Right kidney (tissue), 1 donor: ENCODE results near the gene TM4SF4.
A peak's percentile ranks its signal among the peaks of the same experiment; 100 is the strongest.

Experiments
- DNase-seq: peaks from one replicate; pipeline ENCODE4 v3.0.0-alpha.2; 2016

The TM4SF4 gene

DNA sequence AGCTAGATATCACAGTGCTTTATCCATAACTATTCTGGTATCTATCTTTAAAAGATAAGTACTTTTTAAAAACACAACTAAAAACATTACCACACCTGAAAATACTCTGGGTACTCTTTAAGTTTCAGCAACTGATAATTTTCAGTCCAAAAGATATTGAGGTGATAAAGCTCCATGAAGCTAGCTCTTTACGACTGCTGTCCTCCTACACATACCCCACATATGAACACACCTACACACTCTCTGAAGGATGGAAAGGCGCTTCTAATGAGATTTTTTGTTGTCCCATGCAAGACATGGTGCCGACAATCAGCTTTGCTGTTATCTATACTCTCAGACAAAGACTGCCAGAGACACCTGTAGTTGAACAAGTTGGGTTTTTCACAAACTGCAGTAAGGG, 19.1 kb upstream of the TM4SF4 start:
- DNase-seq = no peak

DNA sequence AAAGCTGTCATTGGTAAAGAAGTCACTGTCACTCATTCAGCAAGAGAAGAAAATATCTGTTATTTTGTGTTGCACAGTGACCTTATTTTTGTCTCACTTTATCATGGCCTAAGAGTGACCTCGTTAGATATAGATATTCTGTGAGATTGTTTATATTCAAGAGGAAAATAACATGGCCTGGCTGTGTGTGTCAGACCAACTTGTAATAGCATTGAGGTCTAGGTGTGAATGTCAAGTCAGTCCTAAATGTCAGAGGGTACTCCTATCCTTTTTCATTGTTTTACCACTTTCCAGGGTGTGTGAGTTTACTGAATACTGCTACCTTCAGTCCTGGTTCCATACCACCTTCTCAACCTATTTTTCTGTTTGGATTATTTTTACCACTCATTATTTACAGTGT, 18.5 kb upstream of the TM4SF4 start:
- DNase-seq = no peak

DNA sequence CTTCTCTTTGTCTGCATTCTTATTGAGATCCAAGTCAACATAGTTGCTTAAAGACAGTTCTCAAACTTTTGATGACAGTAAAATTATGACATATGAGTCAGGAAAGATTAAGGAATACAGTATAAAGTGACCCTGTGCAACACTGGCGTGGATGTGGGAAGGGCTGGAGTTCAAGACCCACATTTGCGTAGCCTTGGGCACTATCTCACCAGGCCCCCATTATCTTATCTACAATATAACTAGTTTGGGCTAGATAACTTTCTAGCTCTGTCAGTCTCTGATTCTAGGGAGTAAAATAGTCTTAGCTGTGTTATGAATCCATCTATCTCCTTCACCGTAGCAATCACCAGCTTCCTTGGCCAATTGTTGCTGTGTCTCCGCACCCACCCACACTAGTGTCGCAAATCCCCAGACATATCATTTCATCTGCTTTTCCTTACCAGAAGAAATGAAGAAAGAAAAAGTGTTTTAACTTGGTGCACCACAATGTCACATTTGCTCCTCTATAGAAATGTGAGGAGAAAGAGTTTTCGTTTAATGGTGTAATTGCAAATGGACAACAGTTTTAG, 14.9 kb upstream of the TM4SF4 start:
- no peak for DNase-seq

DNA sequence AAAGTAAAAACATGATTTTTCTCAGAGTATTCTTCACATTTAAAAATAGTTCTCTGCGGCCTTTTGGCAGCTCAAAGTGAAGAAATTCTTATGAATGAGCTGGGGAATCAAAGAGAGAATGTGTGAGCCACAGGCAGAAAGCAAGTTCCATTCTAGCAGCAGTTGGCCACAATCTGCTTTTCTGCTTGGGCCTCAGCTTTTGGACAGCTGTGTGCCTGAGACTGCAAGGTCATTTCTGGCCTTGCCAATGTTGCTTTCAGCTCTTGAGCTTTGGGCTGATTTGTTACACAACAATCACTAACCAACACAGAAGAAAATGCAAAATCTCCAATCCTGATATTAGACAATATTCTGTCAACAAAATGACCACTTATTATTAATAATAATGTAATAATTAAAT, 14.4 kb upstream of the TM4SF4 start:
- no peak for DNase-seq

DNA sequence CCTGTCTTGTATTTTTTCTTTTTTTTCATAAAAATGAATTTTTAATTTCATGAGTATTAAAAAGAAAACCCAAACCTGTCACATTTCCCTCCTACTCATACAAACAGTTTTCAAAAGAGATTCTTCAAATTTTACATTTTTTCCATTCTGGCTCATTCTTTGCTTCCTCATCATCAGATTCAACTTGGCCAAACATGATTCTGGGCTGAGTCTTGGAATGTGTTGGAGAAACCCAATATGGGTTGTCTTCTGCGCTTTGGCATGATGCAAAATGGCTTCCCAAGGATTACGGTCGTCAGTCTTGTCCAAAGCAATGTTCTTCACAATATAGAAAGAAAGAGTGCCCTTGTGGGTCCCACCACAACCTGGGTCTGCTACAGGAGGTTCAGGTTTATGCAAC, 12.4 kb upstream of the TM4SF4 start:
- no peak for DNase-seq

DNA sequence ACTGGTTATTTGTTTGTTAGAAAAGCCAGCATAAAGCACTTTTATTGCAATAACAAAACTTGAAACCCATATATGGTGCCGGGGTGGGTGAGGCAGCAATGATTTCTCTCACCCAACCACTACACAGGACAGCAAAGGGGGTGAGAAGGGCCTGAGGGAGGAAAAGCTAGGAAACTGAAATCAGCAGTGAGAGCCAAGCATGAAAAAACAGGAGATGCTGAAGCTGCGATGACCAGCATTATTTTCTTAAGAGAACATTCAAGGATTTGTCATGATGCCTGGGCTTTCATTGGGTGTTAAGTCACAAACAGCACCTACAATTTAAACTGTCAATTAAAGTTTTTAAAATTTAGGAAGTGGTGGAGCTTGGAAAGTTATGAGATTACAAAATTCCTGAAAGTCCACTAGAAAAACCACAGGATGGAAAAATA, 11.9 kb upstream of the TM4SF4 start:
- no peak for DNase-seq

DNA sequence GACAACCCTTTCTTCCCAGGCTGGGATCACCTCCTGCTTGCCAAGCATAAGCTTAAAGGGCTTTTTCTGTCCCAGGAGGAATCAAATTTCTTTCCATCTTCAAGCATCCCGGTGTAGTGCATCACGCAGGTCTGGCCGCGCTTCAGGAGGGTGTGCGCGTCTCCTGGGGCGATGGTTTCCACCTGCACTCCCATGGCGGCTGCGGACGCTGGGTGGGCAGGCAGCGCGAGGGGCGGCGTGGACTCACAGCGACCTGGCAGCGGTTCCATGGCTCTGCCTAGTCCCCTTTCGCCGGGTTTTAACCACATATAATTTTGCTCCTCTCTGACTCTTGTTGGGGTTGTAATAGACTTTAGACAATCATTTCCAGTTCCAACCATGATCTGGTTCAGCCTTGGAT, 10.6 kb upstream of the TM4SF4 start:
- no peak for DNase-seq

DNA sequence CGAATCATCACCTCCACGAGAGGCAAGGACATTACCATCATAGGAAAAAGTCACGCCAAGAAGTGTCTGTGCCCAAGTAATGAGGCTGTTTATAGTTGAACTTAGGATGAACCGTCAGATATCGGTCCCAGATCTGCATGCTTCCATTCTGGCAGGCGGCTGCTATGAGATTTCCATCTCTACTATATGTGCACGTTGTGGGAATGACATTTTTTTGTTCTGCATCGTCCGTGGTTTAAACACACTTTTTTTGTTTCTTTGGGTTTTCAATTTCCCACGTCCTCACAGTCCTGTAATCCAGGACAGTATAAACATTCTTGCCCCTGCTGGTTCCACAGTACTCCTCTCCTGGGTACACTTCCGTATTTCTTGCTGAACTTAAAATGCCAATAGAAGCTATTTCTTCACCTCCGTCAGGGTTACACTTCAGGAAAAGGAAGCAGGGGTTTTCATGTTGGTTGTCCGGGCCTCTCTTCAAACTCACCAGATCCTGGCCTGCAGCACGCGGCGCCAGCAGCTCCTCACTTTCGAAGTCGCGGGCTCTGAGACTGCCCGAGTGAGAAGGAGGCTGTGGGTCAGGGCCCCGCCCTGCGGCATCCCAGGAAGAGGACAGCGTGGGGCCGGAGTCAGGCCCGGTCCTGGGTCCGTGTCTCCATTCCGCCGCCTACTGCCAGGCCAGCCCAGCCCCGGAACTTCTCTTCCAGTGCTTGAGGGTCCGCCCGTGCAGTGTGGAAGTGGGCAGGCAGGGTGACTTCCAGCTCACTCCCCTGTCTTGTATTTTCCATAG, 9.8 kb upstream of the TM4SF4 start:
- DNase-seq = no peak

DNA sequence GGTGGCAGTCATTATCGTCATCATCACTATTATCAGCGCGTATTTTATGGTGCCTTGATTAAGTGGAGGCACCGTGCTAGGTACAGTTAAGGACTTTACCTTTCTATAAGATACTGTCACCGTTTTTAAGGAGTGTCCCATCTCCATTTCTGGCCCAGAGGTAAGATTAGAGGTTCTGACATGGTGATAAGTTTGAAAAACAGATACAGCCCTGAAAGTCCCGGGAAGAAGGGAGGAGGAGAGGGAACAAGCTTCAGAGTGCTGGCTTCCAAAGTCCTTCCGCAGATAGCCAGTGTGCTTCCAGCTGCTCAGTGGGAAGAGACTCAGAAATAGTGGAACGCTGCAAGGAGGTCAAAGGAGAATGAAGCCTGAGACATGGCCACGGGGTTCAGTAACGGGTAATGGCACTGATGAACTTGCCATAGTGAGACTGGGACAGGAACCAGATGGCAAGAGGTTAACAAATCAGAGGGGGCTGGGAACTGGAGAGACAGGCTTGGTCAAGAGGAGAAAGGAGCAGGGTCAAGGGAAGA, 9.1 kb upstream of the TM4SF4 start:
- no peak for DNase-seq

DNA sequence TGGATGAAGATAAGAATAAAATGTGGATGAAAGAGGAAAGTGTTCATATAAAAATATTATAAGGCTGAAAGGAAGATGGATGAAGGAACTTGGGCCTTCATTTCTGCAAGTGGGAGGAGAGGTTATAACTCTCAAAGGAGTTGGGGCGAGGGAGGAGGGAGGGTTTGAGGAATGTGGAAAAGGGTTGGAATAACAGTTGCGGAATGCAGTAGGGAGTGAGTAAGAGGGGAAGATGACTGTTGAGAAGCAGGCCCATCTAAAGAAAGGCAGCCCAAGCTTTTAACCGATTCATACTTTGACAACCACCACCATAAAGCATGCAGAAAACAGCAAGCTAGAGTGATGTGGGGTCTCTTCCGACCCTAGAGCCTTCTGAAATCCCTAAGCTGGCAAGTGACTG, 8.3 kb upstream of the TM4SF4 start:
- DNase-seq = peak; percentile 36

DNA sequence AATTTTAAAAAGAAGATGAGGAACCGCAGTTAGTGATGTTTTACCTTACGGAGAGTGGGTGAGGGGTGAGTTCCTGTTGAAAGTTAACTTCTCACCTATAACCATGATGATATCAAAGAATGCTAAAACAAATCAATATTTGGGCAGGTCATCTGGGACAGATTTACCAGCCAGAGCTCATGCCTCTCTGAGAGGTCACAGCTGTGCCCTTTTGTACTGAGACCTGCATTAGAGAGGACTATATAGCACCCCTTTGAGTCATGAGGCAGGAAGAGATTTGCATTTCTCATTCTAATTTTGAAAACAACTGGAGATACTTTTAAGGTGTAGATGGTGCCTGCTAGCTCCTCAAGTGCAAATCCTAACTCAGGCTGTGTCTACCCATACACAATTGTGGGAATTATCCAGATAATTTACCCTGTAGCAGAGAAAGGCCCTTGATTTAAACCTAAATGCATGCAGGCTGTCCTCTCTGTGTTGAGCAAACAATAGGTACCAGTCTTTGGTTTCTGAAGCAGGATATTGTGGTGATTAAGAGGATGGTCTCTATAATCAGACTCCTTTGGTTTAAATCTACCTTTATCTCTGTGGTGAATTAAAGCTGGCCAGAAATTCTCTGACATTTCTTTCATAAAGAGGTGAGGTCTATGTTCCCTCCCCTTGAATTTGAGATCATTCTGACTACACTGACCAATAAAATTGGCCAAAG, 5.8 kb upstream of the TM4SF4 start:
- DNase-seq = no peak

DNA sequence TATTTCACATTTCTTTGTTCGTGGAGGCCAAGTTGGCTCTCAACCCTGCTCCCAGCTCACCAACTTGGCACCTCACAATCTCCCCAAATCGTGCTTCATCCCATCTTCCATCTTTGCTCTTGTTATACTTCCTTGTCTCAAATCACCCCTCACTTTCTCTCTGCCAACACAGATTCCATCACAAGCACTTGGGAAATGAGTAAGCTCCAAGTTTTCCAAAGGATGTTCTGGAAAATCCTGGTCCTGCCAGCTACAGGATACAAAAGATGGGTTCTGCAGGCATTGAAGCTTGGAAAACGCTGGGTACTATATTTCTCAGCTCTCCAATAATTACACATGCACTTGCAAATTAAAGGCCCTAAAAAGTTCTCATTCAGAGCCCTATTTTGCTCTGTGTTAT, 4.1 kb upstream of the TM4SF4 start:
- DNase-seq = no peak

DNA sequence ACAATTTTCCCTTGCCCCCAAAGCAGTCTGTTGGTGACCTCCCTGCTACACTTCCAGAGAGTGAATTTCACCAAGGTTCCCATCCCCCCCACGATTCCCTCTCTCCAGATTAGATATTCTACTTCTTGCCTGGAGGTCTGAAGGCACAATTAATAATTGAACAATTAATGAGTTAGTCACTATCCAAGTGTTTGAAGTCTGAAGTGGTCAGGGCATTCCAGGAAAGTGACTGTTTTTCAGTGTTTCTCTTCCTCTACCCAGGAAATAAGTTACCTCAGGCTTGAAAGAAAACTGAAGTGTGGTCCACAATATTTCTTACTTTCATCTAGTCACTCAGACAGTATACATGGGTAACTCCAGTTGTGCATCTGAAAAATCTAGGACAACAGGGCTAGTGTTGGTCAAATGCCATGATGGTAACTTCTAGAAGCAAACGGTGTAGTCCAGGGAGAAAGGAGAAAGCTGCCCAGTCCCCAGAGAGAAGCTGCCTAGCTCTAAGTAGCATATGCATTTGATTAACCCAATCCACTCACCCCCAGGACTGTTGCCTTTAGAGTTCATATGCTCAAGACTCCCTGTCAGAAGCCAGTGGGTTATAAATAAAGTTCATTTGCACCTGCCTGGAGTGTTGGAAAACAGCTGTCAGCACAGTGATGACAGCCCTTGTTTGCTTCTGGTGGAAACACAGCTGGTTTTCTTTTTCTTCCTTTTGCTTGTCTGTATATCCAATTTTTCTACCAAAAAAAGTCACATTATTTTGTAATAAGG, 2.3 kb upstream of the TM4SF4 start:
- DNase-seq = peak; percentile 27

DNA sequence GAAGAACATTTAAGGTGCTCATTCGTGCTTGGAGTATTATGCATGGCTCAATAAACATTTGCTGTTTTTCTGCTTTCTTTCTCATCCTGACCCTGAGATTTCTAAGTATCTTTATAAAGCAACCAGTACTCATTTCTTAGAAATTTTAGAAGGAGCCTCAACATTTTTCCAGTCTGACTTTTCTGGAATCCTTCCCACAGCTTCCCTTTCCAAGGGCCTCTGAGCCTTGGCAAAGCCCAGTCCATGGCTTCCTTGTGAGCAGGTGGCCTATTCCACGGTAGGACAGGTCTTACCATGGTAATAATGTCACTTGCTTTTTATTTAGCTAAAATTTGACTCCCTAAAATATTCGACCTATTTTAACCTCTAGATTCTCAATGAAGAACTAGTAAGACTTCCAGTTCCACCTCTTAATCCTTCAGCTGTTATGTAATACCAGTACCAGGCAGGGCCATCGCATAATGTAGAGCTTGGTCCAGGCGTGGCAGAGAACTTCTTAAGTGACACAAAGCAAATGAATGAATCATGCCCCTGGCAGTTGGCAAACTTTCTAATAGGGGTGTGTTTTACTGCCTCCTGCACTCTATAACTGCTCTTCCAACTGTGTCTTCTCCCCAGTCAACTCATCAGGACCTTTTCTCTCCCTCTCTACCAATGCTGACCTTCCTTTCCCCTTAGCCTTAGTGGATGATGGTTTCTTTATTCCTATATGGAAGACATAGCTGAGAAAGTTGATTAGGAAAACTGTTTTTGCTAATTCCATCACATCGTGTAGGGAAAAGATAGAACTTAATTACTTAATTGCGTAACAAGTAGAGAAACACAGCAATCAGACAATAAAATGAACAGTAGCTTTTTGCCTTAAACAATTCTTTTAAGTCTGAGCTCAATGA, 894 bp upstream of the TM4SF4 start:
- DNase-seq = no peak

DNA sequence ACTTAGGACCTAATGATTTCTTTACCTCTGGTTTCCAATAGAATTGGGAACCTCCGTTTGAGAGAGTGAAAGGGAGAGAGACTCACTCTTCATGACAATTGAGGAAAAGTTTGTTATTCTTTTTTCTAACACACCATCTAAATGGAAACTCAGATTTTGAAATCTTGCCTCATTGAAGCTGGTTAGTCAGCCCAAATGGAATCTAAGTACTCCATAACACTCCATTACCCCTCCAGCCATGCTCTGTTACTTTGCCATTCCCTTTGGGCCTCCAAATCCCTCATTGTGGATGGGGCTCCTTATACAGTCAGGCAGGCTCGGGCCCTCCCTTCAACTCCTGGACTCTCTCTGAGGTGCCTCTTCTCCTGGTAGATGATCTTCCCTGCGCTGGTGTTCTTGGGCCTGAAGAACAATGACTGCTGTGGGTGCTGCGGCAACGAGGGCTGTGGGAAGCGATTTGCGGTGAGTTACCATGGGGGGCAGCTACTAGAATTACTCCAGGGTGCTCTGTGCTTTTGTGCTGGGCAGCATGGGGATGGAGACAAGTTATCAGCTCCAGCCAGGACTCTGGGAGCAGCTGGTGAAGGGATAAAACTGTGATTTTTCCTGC, 1.1 kb downstream of the TM4SF4 start:
- no peak for DNase-seq

DNA sequence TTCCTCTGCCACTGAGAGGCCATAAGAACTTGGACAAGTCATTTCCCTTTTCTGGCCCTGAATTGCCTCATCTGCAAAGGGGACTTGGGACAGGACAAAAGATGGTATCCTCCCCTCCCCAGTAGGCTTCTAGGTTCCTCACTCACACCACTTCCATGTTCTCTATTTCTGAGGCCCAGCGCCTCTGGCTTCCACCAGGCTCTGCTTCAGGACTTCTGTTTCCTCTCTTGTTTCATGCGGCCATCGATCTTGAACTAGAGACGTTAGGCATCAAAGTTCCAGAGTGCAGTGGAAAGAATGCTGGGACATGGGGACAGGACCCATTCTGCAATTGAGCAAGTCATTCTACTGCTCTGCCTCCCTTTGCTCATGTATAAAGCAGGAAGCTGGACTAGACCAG, 1.7 kb downstream of the TM4SF4 start:
- no peak for DNase-seq

DNA sequence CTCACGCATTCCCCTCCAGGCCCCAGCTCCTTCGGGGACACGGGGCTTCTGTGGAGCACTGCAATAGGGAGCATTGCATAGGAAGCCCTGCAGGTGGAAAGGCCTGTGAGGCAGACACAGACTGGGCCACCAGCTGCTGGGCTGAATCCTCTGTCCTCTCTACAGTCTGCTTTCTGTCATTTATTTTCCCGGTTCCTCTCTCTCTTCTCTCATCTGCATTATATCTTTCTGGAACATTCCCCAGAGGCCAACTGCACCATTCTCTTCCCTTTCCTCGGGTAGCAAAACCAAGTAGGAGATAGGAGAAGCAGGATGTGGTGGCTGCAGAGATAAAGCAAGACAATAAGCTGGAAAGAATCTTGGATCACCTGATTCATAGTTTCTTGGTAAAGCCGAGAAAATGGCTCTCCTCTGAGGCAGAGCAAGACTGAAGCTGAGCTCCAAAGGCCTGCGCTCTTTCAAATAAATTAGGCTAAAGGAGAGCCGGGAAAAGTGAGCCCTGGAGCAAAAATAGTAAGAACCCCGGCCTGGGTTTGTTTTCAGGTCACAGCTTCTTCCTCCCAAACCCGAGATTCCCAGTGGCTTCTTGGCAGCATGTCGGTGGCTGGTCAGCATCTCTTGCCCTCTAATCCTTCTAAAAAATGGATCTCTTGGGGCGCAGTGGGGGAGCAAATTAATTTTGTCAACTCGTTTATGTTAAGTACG, 5.3 kb downstream of the TM4SF4 start:
- DNase-seq = peak; percentile 26

DNA sequence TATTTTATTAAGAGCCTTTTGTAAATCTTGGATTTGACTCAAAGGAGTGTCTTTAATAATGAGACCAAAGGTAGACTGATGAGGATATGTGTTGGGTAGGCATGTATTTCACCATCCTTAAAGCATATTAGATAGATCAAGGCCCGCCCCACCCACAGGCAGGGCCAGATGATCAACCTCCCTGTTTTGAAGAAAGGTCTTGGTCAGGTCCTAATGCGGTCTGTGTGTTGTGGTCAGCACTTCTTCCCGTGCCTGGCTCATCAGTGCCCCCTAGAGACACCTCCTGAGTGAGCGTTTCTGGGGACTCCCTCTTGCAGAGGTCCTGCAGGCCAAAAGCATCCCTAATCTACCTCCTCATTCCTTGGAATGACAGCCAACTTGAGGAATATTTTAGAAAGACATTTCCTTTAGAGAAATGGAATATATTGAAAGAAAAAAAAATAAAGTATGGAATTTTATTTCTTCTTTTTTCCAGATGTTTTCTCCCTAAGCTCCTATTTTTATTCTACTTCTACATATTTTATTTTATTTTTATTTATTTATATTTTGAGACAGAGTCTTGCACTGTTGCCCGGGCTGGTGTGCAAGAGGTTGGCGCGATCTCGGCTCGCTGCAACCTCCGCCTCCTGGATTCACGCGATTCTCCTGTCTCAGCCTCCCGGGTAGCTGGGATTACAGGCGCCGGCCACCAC, 6.0 kb downstream of the TM4SF4 start:
- peak; percentile 64 for DNase-seq

DNA sequence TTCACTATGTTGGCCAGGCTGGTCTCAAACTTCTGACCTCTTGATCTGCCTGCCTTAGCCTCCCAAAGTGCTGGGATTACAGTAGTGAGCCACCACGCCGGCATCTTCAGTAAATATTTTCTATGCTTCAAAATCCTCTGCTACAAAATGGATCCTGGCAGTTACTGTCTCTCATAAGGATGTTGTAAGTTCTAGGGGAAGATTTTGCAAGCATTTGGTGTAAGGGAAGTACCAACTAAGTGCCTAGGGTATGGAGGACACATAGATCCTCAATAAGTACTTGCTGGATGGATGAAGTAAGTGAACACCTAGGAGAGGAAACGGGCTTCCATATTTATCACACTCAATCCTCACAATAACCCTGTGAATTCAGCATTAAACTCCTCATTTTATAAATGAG, 6.6 kb downstream of the TM4SF4 start:
- no peak for DNase-seq

DNA sequence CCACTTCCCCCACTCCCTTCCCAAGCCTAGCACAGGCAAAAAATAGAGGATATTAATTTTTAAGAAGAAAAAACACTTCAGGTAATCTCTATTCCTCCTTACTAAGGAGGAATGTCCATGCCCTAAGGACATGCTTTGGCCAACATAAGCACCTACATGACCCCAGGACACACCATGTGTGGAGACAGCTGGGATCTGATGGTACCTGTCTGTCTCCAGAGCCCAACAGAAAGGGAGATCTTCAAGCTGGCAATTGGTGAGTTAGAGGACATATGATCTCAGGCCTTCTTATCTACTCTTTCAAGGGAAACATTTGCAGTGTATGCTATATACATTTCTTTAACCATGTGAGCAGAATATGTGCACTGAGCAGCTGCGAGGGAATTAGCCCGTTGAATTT, 7.0 kb downstream of the TM4SF4 start:
- DNase-seq = no peak
